Measurements from ENCODE around the gene TTC3.

DNA sequence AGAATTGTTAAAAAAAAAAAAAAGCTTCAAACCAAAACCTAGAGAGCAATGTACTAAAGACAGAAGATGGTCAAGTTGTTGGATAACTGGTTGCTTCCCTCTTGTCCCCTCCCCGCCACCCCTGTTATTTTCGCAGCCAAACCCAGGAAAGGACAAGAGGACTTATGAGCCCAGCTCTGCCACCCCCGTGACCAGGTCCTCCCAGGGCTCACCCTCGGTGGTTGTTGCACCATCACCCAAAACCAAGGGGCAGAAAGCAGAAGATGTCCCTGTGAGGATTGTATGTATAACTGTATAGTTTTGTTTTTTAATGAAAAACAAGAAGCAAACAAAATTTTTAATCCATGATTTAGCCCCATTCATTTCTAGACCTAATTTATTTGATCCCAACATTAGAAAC is 124.7 kb downstream of the TTC3 start:
- TF ChIP-seq HDAC6 (IDR thresholded peaks at IDR 0.05; ENCODE audit: unreplicated experiment) = no peak
- TF ChIP-seq ZSCAN29 (IDR thresholded peaks at IDR 0.05) = no peak
- TF ChIP-seq, protein P1, sequence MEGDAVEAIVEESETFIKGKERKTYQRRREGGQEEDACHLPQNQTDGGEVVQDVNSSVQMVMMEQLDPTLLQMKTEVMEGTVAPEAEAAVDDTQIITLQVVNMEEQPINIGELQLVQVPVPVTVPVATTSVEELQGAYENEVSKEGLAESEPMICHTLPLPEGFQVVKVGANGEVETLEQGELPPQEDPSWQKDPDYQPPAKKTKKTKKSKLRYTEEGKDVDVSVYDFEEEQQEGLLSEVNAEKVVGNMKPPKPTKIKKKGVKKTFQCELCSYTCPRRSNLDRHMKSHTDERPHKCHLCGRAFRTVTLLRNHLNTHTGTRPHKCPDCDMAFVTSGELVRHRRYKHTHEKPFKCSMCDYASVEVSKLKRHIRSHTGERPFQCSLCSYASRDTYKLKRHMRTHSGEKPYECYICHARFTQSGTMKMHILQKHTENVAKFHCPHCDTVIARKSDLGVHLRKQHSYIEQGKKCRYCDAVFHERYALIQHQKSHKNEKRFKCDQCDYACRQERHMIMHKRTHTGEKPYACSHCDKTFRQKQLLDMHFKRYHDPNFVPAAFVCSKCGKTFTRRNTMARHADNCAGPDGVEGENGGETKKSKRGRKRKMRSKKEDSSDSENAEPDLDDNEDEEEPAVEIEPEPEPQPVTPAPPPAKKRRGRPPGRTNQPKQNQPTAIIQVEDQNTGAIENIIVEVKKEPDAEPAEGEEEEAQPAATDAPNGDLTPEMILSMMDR (IDR thresholded peaks at IDR 0.05 in 2 of 3, conservative IDR thresholded peaks at IDR 0.05 in 1 of 3; ENCODE audit: control insufficient read depth in 2 of 3, extremely low read depth in 1 of 3, insufficient read depth in 1 of 3, low read depth in 3 of 3, low read length in 3 of 3) = no peak
- TF ChIP-seq GABPA (IDR thresholded peaks at IDR 0.05; ENCODE audit: low read depth) = no peak
- TF ChIP-seq, protein P2, sequence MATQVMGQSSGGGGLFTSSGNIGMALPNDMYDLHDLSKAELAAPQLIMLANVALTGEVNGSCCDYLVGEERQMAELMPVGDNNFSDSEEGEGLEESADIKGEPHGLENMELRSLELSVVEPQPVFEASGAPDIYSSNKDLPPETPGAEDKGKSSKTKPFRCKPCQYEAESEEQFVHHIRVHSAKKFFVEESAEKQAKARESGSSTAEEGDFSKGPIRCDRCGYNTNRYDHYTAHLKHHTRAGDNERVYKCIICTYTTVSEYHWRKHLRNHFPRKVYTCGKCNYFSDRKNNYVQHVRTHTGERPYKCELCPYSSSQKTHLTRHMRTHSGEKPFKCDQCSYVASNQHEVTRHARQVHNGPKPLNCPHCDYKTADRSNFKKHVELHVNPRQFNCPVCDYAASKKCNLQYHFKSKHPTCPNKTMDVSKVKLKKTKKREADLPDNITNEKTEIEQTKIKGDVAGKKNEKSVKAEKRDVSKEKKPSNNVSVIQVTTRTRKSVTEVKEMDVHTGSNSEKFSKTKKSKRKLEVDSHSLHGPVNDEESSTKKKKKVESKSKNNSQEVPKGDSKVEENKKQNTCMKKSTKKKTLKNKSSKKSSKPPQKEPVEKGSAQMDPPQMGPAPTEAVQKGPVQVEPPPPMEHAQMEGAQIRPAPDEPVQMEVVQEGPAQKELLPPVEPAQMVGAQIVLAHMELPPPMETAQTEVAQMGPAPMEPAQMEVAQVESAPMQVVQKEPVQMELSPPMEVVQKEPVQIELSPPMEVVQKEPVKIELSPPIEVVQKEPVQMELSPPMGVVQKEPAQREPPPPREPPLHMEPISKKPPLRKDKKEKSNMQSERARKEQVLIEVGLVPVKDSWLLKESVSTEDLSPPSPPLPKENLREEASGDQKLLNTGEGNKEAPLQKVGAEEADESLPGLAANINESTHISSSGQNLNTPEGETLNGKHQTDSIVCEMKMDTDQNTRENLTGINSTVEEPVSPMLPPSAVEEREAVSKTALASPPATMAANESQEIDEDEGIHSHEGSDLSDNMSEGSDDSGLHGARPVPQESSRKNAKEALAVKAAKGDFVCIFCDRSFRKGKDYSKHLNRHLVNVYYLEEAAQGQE (IDR thresholded peaks at IDR 0.05; ENCODE audit: low read depth, low read length) = no peak
- TF ChIP-seq, protein P3, sequence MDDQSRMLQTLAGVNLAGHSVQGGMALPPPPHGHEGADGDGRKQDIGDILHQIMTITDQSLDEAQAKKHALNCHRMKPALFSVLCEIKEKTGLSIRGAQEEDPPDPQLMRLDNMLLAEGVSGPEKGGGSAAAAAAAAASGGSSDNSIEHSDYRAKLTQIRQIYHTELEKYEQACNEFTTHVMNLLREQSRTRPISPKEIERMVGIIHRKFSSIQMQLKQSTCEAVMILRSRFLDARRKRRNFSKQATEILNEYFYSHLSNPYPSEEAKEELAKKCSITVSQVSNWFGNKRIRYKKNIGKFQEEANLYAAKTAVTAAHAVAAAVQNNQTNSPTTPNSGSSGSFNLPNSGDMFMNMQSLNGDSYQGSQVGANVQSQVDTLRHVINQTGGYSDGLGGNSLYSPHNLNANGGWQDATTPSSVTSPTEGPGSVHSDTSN (IDR thresholded peaks at IDR 0.05; ENCODE audit: insufficient replicate concordance, low read depth, low read length) = no peak
- TF ChIP-seq EGR1 (IDR thresholded peaks at IDR 0.05; ENCODE audit: borderline replicate concordance in 1 of 2, low read depth in 2 of 2, low read length in 2 of 2) = no peak

Measured in GM12878 (cell line).